DOHH2 (cell line): ENCODE measurements around the gene MAGI3.
"Not testable (repeated sequence)": the region's sequence is repeated elsewhere in the genome, so short reads cannot be mapped to it uniquely, and the experiment has no call there.

ENCODE experiments used
- H3F3A ChIP-seq: fragments of 200-600 bp; sonication (generic), shearing (Covaris generic); 2 replicates; pipeline ENCODE4 v1.6.0; 2016; ENCODE audit warnings: antibody characterized with exemption, mild to moderate bottlenecking; ENCODE audit not compliant: control insufficient read depth, insufficient read depth
- H3K27ac ChIP-seq: fragments of 200-600 bp; sonication (generic); 2 replicates; pipeline ENCODE4 v1.5.1; 2014; ENCODE audit warnings: low read depth, mild to moderate bottlenecking, low read length, moderate library complexity
- H3K27me3 ChIP-seq: fragments of 200-600 bp; sonication (generic); 2 replicates; pipeline ENCODE4 v1.6.1; 2014; ENCODE audit warnings: mild to moderate bottlenecking, low read length, mixed read lengths; ENCODE audit not compliant: control insufficient read depth
- H3K36me3 ChIP-seq: fragments of 200-600 bp; sonication (generic); 2 replicates; pipeline ENCODE4 v1.6.1; 2014; ENCODE audit warnings: mild to moderate bottlenecking, low read length, moderate library complexity, mixed read lengths; ENCODE audit not compliant: control insufficient read depth
- H3K4me1 ChIP-seq: fragments of 200-600 bp; sonication (generic); 2 replicates; pipeline ENCODE4 v1.6.1; 2014; ENCODE audit warnings: mild to moderate bottlenecking, low read length, mixed read lengths; ENCODE audit not compliant: control insufficient read depth
- H3K4me2 ChIP-seq: fragments of 200-600 bp; sonication (generic); 2 replicates; pipeline ENCODE4 v1.6.0; 2014; ENCODE audit warnings: mild to moderate bottlenecking, low read length, moderate library complexity
- H3K4me3 ChIP-seq: fragments of 200-600 bp; sonication (generic); 2 replicates; pipeline ENCODE4 v1.5.1; 2014; ENCODE audit warnings: mild to moderate bottlenecking, low read length, mixed read lengths
- H3K79me2 ChIP-seq: fragments of 200-600 bp; sonication (generic); 2 replicates; pipeline ENCODE4 v1.6.1; 2014; ENCODE audit warnings: mild to moderate bottlenecking, low read length, mixed read lengths; ENCODE audit not compliant: control insufficient read depth
- H3K9me2 ChIP-seq: fragments of 200-600 bp; sonication (generic); replicated peaks from 2 replicates; pipeline ENCODE4 v1.6.1; 2014; ENCODE audit warnings: mild to moderate bottlenecking, low read length, mixed read lengths; ENCODE audit not compliant: control insufficient read depth
- H3K9me3 ChIP-seq: fragments of 200-600 bp; sonication (generic); 2 replicates; pipeline ENCODE4 v1.6.1; 2014; ENCODE audit warnings: antibody characterized with exemption, low read length, mixed read lengths; ENCODE audit not compliant: control insufficient read depth, insufficient read depth
- H4K20me1 ChIP-seq: fragments of 200-600 bp; sonication (generic); 2 replicates; pipeline ENCODE4 v1.6.0; 2014; ENCODE audit warnings: low read depth, mild to moderate bottlenecking, antibody characterized with exemption, low read length, moderate library complexity; ENCODE audit not compliant: control insufficient read depth, insufficient read depth
- CTCF ChIP-seq: fragments of 200-600 bp; sonication (generic); IDR thresholded peaks from one replicate; pipeline ENCODE4 v1.5.1; 2014; ENCODE audit warnings: antibody characterized with exemption, mild to moderate bottlenecking, low read depth, low read length; ENCODE audit not compliant: poor library complexity, severe bottlenecking
- EZH2phosphoT487 ChIP-seq: fragments of 200-600 bp; sonication (generic); IDR thresholded peaks from 2 replicates; pipeline ENCODE4 v1.6.1; 2017; ENCODE audit warnings: borderline replicate concordance, mild to moderate bottlenecking, antibody characterized with exemption, low read length, moderate library complexity, mixed read lengths

MAGI3 gene

GRCh38 chr1:113401728-113402127, 11.4 kb downstream of the MAGI3 start:
- no peaks in the 10 kb centered on the region for H3K36me3 ChIP-seq
- no peaks in the 10 kb centered on the region for H3K4me1 ChIP-seq
- no peaks in the 10 kb centered on the region for H3K9me2 ChIP-seq
- H4K20me1 ChIP-seq: no peaks in the 10 kb centered on the region
- H3K27me3 ChIP-seq: peaks cover 7% of the 10 kb centered on the region; the same call in 1 of the 2 replicates
- H3K9me3 ChIP-seq: no peaks in the 10 kb centered on the region
- H3K27ac ChIP-seq: no peak overlapping the region
- no peaks in the 10 kb centered on the region for H3F3A ChIP-seq
- H3K4me3 ChIP-seq: no peak overlapping the region
- no peaks in the 10 kb centered on the region for H3K79me2 ChIP-seq
- H3K4me2 ChIP-seq: no peak overlapping the region
- TF ChIP-seq CTCF (no peak), EZH2phosphoT487 (no peak)

- Histone ChIP-seq H3K79me2 (no peaks in the 10 kb centered on the region), H3F3A (no peaks in the 10 kb centered on the region), H3K4me2 (no peak overlapping the region), H3K4me1 (no peaks in the 10 kb centered on the region), H3K9me2 (no peaks in the 10 kb centered on the region), H4K20me1 (no peaks in the 10 kb centered on the region), H3K27ac (no peak overlapping the region), H3K9me3 (no peaks in the 10 kb centered on the region), H3K36me3 (no peaks in the 10 kb centered on the region), H3K4me3 (no peak overlapping the region), H3K27me3 (peaks cover 7% of the 10 kb centered on the region; the same call in 1 of the 2 replicates)
- TF ChIP-seq EZH2phosphoT487 (no peak), CTCF (no peak)
These were observed 12.8 kb downstream of the MAGI3 start for GRCh38 chr1:113403065-113403464.

- Histone ChIP-seq H3K27ac (no peak overlapping the region), H3K27me3 (no peaks in the 10 kb centered on the region), H3K4me1 (no peaks in the 10 kb centered on the region), H3K9me3 (no peaks in the 10 kb centered on the region), H3K4me2 (no peak overlapping the region), H3K9me2 (no peaks in the 10 kb centered on the region), H3F3A (no peaks in the 10 kb centered on the region), H3K4me3 (no peak overlapping the region), H3K36me3 (no peaks in the 10 kb centered on the region), H4K20me1 (no peaks in the 10 kb centered on the region), H3K79me2 (no peaks in the 10 kb centered on the region)
- TF ChIP-seq CTCF (no peak), EZH2phosphoT487 (no peak)
These were observed 15.3 kb downstream of the MAGI3 start for GRCh38 chr1:113405573-113405972.

GRCh38 chr1:113406149-113406548, 15.8 kb downstream of the MAGI3 start:
- H3K27ac ChIP-seq, H3K9me3 ChIP-seq, H3K27me3 ChIP-seq, H3K4me1 ChIP-seq, H3K4me2 ChIP-seq, H3K79me2 ChIP-seq, H3F3A ChIP-seq, H3K9me2 ChIP-seq, H4K20me1 ChIP-seq, H3K4me3 ChIP-seq, H3K36me3 ChIP-seq: not testable (repeated sequence)
